HepG2 (cell line): ENCODE results near the gene DLG2. TPM values are rescaled to one million over a fixed set of nuclear protein-coding genes. Genes with fewer than 3 reads are reported as not detected.

Source experiments
- ATF4 ChIP-seq, 2 experiments: fragments of 450-650 bp in 1 of 2; sonication (generic) in 1 of 2; formaldehyde crosslinking; IDR thresholded peaks; 2 replicates each; pipeline versions ENCODE4 v1.5.0 to v1.8.0; 2020 to 2022; ENCODE audit warnings: mild to moderate bottlenecking in 1 of 2, missing genetic modification reagents in 1 of 2
- ELF1 ChIP-seq: sonication (generic); formaldehyde crosslinking; IDR thresholded peaks from 2 replicates; pipeline ENCODE4 v1.4.0; 2020; ENCODE audit warnings: missing genetic modification reagents
- EP300 ChIP-seq, 3 experiments: sonication (generic) in 1 of 3; formaldehyde crosslinking in 1 of 3; IDR thresholded peaks; 2 replicates each; pipeline versions ENCODE4 v1.5.1 to v1.6.1; 2011 to 2020; ENCODE audit warnings: low read depth in 2 of 3, low read length in 2 of 3, borderline replicate concordance in 1 of 3, improper control_type of control experiment in 1 of 3, mild to moderate bottlenecking in 1 of 3, missing genetic modification reagents in 1 of 3, moderate library complexity in 1 of 3
- FOXK1 ChIP-seq: sonication (generic); formaldehyde crosslinking; IDR thresholded peaks from 2 replicates; pipeline ENCODE4 v1.4.0; 2020; ENCODE audit warnings: low read depth, missing genetic modification reagents, borderline replicate concordance
- FUBP1 ChIP-seq: sonication (generic); formaldehyde crosslinking; IDR thresholded peaks from 2 replicates; pipeline ENCODE4 v1.5.1; 2020; ENCODE audit warnings: missing genetic modification reagents, mild to moderate bottlenecking, borderline replicate concordance
- HCFC1 ChIP-seq: fragments of 150-350 bp; IDR thresholded peaks from 2 replicates; pipeline ENCODE4 v1.6.1; 2014; ENCODE audit warnings: low read depth, low read length
- HNF4A ChIP-seq: sonication (generic); formaldehyde crosslinking; IDR thresholded peaks from 2 replicates; pipeline ENCODE4 v1.4.0; 2020; ENCODE audit warnings: missing genetic modification reagents
- KLF11 ChIP-seq: IDR thresholded peaks from 2 replicates; pipeline ENCODE4 v1.6.1; 2016; ENCODE audit warnings: missing compliant biosample characterization
- NR1H2 ChIP-seq: sonication (generic); formaldehyde crosslinking; IDR thresholded peaks from 2 replicates; pipeline ENCODE4 v1.8.1; 2022; ENCODE audit warnings: low read depth, missing genetic modification reagents, borderline replicate concordance
- POGK ChIP-seq: sonication (generic); formaldehyde crosslinking; conservative IDR thresholded peaks from 2 replicates; pipeline ENCODE4 v1.8.0; 2022; ENCODE audit warnings: mild to moderate bottlenecking, moderate library complexity, missing genetic modification reagents
- PRDM10 ChIP-seq: sonication (generic); formaldehyde crosslinking; IDR thresholded peaks from 2 replicates; pipeline ENCODE4 v1.4.0; 2020; ENCODE audit warnings: low read depth, missing genetic modification reagents
- SAP130 ChIP-seq: IDR thresholded peaks from 2 replicates; pipeline ENCODE4 v1.6.1; 2016; ENCODE audit warnings: low read depth
- ZNF33A ChIP-seq: sonication (generic); formaldehyde crosslinking; IDR thresholded peaks from 2 replicates; pipeline ENCODE4 v1.5.1; 2020; ENCODE audit warnings: missing genetic modification reagents, mild to moderate bottlenecking, moderate library complexity, borderline replicate concordance
- ZNF383 ChIP-seq: sonication (generic); formaldehyde crosslinking; IDR thresholded peaks from 2 replicates; pipeline ENCODE4 v1.4.0; 2020; ENCODE audit warnings: missing genetic modification reagents, mild to moderate bottlenecking, borderline replicate concordance
- ZNF552 ChIP-seq: sonication (generic); formaldehyde crosslinking; IDR thresholded peaks from 2 replicates; pipeline ENCODE4 v1.9.0; 2022; ENCODE audit warnings: missing genetic modification reagents, mild to moderate bottlenecking, borderline replicate concordance
- ZNF614 ChIP-seq: IDR thresholded peaks from 2 replicates; pipeline ENCODE4 v1.6.1; 2018; ENCODE audit warnings: missing biosample characterization, missing genetic modification reagents, inconsistent platforms, borderline replicate concordance
- ZNF644 ChIP-seq: IDR thresholded peaks from 2 replicates; pipeline ENCODE4 v1.6.1; 2016; ENCODE audit warnings: low read depth
- ZNF747 ChIP-seq: sonication (generic); formaldehyde crosslinking; IDR thresholded peaks from 2 replicates; pipeline ENCODE4 v1.8.1; 2023; ENCODE audit warnings: missing genetic modification reagents, mild to moderate bottlenecking, borderline replicate concordance
- ZNF772 ChIP-seq: sonication (generic); formaldehyde crosslinking; IDR thresholded peaks from 2 replicates; pipeline ENCODE4 v1.5.0; 2020; ENCODE audit warnings: mild to moderate bottlenecking, missing genetic modification reagents
- polyA plus RNA-seq, 8 experiments: library from polyadenylated mRNA; depleted of rRNA in 3 of 8; stranded (reverse) in 7 of 8; unstranded in 1 of 8; fragments of >200 nt; fragmentation: Illumina TruSeq in 4 of 8; extraction: Trizol in 4 of 8; gene quantifications; 2 replicates each; pipeline versions ENCODE4 v1.2.1 to v1.2.3, GENCODE V29; 2011 to 2016; ENCODE audit warnings: low read depth in 4 of 8, missing spikeins in 1 of 8, mixed read lengths in 1 of 8; ENCODE audit not compliant: insufficient read depth in 1 of 8
- total RNA-seq, 5 experiments: library from RNA; depleted of rRNA; stranded (reverse); fragments of >200 nt; fragmentation: Illumina TruSeq; extraction: Trizol; gene quantifications; 2 replicates each; pipeline ENCODE4 v1.2.3, GENCODE V29; 2016; ENCODE audit warnings: low read depth in 1 of 5

Gene DLG2
- total and polyA plus RNA-seq, 2 of the 13 experiments (the other 11 are each of a cell fraction or from before 2014, with no cell fraction given) = 0.46 to 1.0 TPM

- TF ChIP-seq PRDM10 (CRISPR knock-in tag) (no peak), KLF11 (CRISPR knock-in tag) (no peak), ZNF747 (CRISPR knock-in tag) (0 out of 2 replicates have a peak, but pooled peaks have one; percentile 29), NR1H2 (no peak), FOXK1 (CRISPR knock-in tag) (peak; percentile 35; the same call in 1 of the 2 replicates), HNF4A (CRISPR knock-in tag) (peak; percentile 24; the same call in 1 of the 2 replicates), ATF4 (CRISPR knock-in tag; IDR thresholded peaks at IDR 0.05) (peak in 1 of 2 experiments; percentile 71; a peak in 2 of 4 replicates), FUBP1 (CRISPR knock-in tag) (no peak), ZNF383 (CRISPR knock-in tag) (no peak), ZNF552 (CRISPR knock-in tag) (no peak), EP300 (IDR thresholded peaks at IDR 0.05; ENCODE audit: low read depth in 2 of 2, low read length in 2 of 2) (0 out of 4 replicates have a peak, but pooled peaks of 1 of the 2 experiments have one; percentile 37), EP300 (CRISPR knock-in tag; IDR thresholded peaks at IDR 0.05; ENCODE audit: borderline replicate concordance) (no peak), HCFC1 (no peak), ELF1 (CRISPR knock-in tag) (peak; percentile 66), ZNF614 (CRISPR knock-in tag) (peak; percentile 53; the same call in 1 of the 2 replicates), ZNF772 (CRISPR knock-in tag) (0 out of 2 replicates have a peak, but pooled peaks have one; percentile 28), ZNF644 (CRISPR knock-in tag) (peak; percentile 80), ZNF33A (CRISPR knock-in tag) (no peak), POGK (CRISPR knock-in tag) (0 out of 2 replicates have a peak, but pooled peaks have one; percentile 23), SAP130 (CRISPR knock-in tag) (0 out of 2 replicates have a peak, but pooled peaks have one; percentile 13)
Observed at GRCh38 chr11:83648610-83649527, 1978.3 kb downstream of the DLG2 start (continued).
